K562 (cell line): ENCODE results near the gene VEGFB. TPM values are rescaled to one million over a fixed set of nuclear protein-coding genes. Genes with fewer than 3 reads are reported as not detected.

Experiments
- ARID1B ChIP-seq: fragments of 450-650 bp; IDR thresholded peaks from 2 replicates; pipeline ENCODE4 v1.6.1; 2016; ENCODE audit warnings: antibody characterized with exemption, mild to moderate bottlenecking, inconsistent platforms
- CBFB ChIP-seq: sonication (generic); formaldehyde crosslinking; IDR thresholded peaks from 2 replicates; pipeline ENCODE4 v1.4.0; 2020; ENCODE audit warnings: mild to moderate bottlenecking, missing genetic modification reagents
- EHMT2 ChIP-seq: fragments of 450-650 bp; IDR thresholded peaks from 2 replicates; pipeline ENCODE4 v1.6.1; 2018; ENCODE audit warnings: antibody characterized with exemption
- ETV1 ChIP-seq: fragments of 450-650 bp; conservative IDR thresholded peaks from 2 replicates; pipeline ENCODE4 v1.6.1; 2016; ENCODE audit warnings: missing genetic modification characterization, control low read depth, low read depth, missing compliant biosample characterization
- HMG20A ChIP-seq: fragments of 450-650 bp; formaldehyde crosslinking; conservative IDR thresholded peaks from 2 replicates; pipeline ENCODE4 v1.4.0; 2020; ENCODE audit warnings: mild to moderate bottlenecking, mixed read lengths
- IRF9 ChIP-seq: fragments of 450-650 bp; IDR thresholded peaks from 2 replicates; pipeline ENCODE4 v1.6.1; 2016; ENCODE audit warnings: missing biosample characterization, missing genetic modification characterization
- MLLT1 ChIP-seq, 2 experiments: fragments of 450-650 bp; IDR thresholded peaks; 2 replicates each; pipeline ENCODE4 v1.6.1; 2016
- NRF1 ChIP-seq, 2 experiments: fragments of 450-650 bp; IDR thresholded peaks in 1 of 2; conservative IDR thresholded peaks in 1 of 2; 2 replicates each; pipeline ENCODE4 v1.6.1; 2014; ENCODE audit warnings: mild to moderate bottlenecking in 2 of 2
- POLR2B ChIP-seq: fragments of 450-650 bp; IDR thresholded peaks from 2 replicates; pipeline ENCODE4 v1.6.1; 2018; ENCODE audit warnings: low read depth; ENCODE audit not compliant: partially characterized antibody
- PRPF4 ChIP-seq: fragments of 200-400 bp; formaldehyde crosslinking; IDR thresholded peaks from one replicate; pipeline ENCODE4 v1.6.1; 2017; ENCODE audit warnings: low read length, low read depth, mild to moderate bottlenecking; ENCODE audit not compliant: insufficient read depth, poor library complexity, severe bottlenecking
- RHOXF2B ChIP-seq: fragments of 250-450 bp; sonication (Bioruptor Pico); conservative IDR thresholded peaks from 2 replicates; pipeline ENCODE4 v1.5.1; 2021
- SMAD2 ChIP-seq: fragments of 150-350 bp; IDR thresholded peaks from 2 replicates; pipeline ENCODE4 v1.6.1; 2014; ENCODE audit warnings: low read depth, mild to moderate bottlenecking, low read length
- STAG1 ChIP-seq: sonication (generic); formaldehyde crosslinking; IDR thresholded peaks from 2 replicates; pipeline ENCODE4 v1.5.0; 2020; ENCODE audit warnings: missing genetic modification reagents, borderline replicate concordance
- TAF9B ChIP-seq: fragments of 450-650 bp; IDR thresholded peaks from 2 replicates; pipeline ENCODE4 v1.6.1; 2018; ENCODE audit warnings: mild to moderate bottlenecking; ENCODE audit not compliant: partially characterized antibody
- ZNF436 ChIP-seq: fragments of 250-450, 450-650 bp; sonication (Bioruptor Pico); formaldehyde crosslinking; IDR thresholded peaks from 2 replicates; pipeline ENCODE4 v1.7.0; 2020; ENCODE audit warnings: mild to moderate bottlenecking
- ZNF449 ChIP-seq: fragments of 250-450 bp; sonication (Bioruptor Pico); IDR thresholded peaks from 2 replicates; pipeline ENCODE4 v1.8.0; 2022; ENCODE audit warnings: moderate library complexity, mild to moderate bottlenecking, inconsistent platforms
- ZNF586 ChIP-seq: fragments of 450-650 bp; formaldehyde crosslinking; conservative IDR thresholded peaks from 2 replicates; pipeline ENCODE4 v1.4.0; 2020; ENCODE audit warnings: mild to moderate bottlenecking, moderate library complexity
- polyA plus RNA-seq, 8 experiments: library from polyadenylated mRNA; depleted of rRNA in 4 of 8; stranded (reverse) in 5 of 8; unstranded in 3 of 8; fragments of >200 nt; fragmentation: Nextera tagmentation in 2 of 8; fragmentation: Illumina TruSeq in 1 of 8; extraction: Ambion mirVana in 2 of 8; extraction: Trizol in 1 of 8; gene quantifications; 2 replicates each; pipeline versions ENCODE4 v1.2.1 to v1.2.3, GENCODE V29; 2011 to 2014; ENCODE audit warnings: inconsistent platforms in 1 of 8, missing spikeins in 1 of 8
- total RNA-seq, 7 experiments: library from RNA; depleted of rRNA in 6 of 7; stranded (reverse); fragments of >200 nt in 6 of 7; fragmentation: Illumina TruSeq in 2 of 7; extraction: Trizol in 2 of 7; gene quantifications; 2 replicates each; pipeline versions ENCODE4 v1.2.1 to v1.2.3, GENCODE V29; 2011 to 2021; ENCODE audit warnings: low replicate concordance in 1 of 7
- TF ChIP-seq, protein P1 (sequence below): fragments of 450-650 bp; IDR thresholded peaks from 2 replicates; pipeline ENCODE4 v1.6.1; 2014; ENCODE audit warnings: low read depth, mild to moderate bottlenecking, moderate library complexity, borderline replicate concordance
- TF ChIP-seq, protein P2 (sequence below): fragments of 250-450 bp; sonication (Bioruptor Pico); IDR thresholded peaks from 2 replicates; pipeline ENCODE4 v1.5.0; 2021; ENCODE audit warnings: mild to moderate bottlenecking, borderline replicate concordance

Gene VEGFB
- total and polyA plus RNA-seq, 9 of the 15 experiments (the other 6 are each of a cell fraction or from before 2014, with no cell fraction given) = 11.0 to 83.4 (median 25.7) TPM

DNA sequence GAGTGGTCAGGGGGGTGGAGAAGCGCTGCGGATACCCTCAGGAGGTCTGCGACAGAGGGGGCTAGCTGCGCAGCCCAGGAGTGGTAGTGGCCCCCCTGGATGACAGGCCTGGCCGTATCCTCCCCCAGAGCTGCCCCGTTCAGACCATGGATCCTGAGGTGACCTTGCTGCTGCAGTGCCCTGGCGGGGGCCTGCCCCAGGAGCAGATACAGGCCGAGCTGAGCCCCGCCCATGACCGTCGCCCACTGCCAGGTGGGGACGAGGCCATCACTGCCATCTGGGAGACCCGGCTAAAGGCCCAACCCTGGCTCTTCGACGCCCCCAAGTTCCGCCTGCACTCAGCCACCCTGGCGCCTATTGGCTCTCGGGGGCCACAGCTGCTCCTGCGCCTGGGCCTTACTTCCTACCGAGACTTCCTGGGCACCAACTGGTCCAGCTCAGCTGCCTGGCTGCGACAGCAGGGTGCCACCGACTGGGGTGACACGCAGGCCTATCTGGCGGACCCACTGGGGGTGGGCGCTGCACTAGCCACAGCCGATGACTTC is 7.8 kb upstream of the VEGFB start (continued):
- no peak for TF ChIP-seq RHOXF2B
- peak; percentile 57 to 58; a peak in 3 of 4 replicates for TF ChIP-seq NRF1 (conservative IDR thresholded peaks at IDR 0.05 in 1 of 2, IDR thresholded peaks at IDR 0.05 in 1 of 2)
- TF ChIP-seq, protein P1, sequence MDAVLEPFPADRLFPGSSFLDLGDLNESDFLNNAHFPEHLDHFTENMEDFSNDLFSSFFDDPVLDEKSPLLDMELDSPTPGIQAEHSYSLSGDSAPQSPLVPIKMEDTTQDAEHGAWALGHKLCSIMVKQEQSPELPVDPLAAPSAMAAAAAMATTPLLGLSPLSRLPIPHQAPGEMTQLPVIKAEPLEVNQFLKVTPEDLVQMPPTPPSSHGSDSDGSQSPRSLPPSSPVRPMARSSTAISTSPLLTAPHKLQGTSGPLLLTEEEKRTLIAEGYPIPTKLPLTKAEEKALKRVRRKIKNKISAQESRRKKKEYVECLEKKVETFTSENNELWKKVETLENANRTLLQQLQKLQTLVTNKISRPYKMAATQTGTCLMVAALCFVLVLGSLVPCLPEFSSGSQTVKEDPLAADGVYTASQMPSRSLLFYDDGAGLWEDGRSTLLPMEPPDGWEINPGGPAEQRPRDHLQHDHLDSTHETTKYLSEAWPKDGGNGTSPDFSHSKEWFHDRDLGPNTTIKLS = no peak
- 0 out of 2 replicates have a peak, but pooled peaks have one; percentile 9 for TF ChIP-seq ZNF449 (CRISPR knock-in tag)
- TF ChIP-seq ZNF436 (CRISPR knock-in tag) = no peak
- no peak for TF ChIP-seq POLR2B
- no peak for TF ChIP-seq STAG1
- no peak for TF ChIP-seq ETV1 (tag)
- 0 out of 2 replicates have a peak, but pooled peaks have one; percentile 11 for TF ChIP-seq ARID1B
- TF ChIP-seq IRF9 (tag) = no peak
- no peak for TF ChIP-seq TAF9B
- no peak for TF ChIP-seq MLLT1 (IDR thresholded peaks at IDR 0.05)
- TF ChIP-seq HMG20A (CRISPR knock-in tag) = no peak
- no peak for TF ChIP-seq CBFB
- TF ChIP-seq PRPF4 = no peak
- no peak for TF ChIP-seq EHMT2
- TF ChIP-seq, protein P2, sequence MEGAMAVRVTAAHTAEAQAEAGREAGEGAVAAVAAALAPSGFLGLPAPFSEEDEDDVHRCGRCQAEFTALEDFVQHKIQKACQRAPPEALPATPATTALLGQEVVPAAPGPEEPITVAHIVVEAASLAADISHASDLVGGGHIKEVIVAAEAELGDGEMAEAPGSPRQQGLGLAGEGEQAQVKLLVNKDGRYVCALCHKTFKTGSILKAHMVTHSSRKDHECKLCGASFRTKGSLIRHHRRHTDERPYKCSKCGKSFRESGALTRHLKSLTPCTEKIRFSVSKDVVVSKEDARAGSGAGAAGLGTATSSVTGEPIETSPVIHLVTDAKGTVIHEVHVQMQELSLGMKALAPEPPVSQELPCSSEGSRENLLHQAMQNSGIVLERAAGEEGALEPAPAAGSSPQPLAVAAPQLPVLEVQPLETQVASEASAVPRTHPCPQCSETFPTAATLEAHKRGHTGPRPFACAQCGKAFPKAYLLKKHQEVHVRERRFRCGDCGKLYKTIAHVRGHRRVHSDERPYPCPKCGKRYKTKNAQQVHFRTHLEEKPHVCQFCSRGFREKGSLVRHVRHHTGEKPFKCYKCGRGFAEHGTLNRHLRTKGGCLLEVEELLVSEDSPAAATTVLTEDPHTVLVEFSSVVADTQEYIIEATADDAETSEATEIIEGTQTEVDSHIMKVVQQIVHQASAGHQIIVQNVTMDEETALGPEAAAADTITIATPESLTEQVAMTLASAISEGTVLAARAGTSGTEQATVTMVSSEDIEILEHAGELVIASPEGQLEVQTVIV (CRISPR knock-in tag) = no peak
- no peak for TF ChIP-seq ZNF586 (CRISPR knock-in tag)
- no peak for TF ChIP-seq SMAD2
